KMS-11 (cell line): Measurements from ENCODE around the gene CA11.

ENCODE experiments used
- H2AFZ ChIP-seq: fragments of 200-600 bp; sonication (generic); 2 replicates; pipeline ENCODE4 v1.6.1; 2016; ENCODE audit warnings: antibody characterized with exemption, mixed run types, low read depth
- H3K27ac ChIP-seq: fragments of 200-600 bp; sonication (generic); 2 replicates; pipeline ENCODE4 v1.6.1; 2016; ENCODE audit warnings: mild to moderate bottlenecking, mixed run types
- H3K27me3 ChIP-seq: fragments of 200-600 bp; sonication (generic); 2 replicates; pipeline ENCODE4 v1.6.1; 2017; ENCODE audit warnings: mild to moderate bottlenecking, low read depth, mixed run types, moderate library complexity; ENCODE audit not compliant: insufficient read depth
- H3K36me3 ChIP-seq: fragments of 200-600 bp; sonication (generic); 2 replicates; pipeline ENCODE4 v1.6.1; 2017; ENCODE audit warnings: mild to moderate bottlenecking, mixed run types; ENCODE audit not compliant: insufficient read depth
- H3K4me1 ChIP-seq: fragments of 200-600 bp; sonication (generic); 2 replicates; pipeline ENCODE4 v1.6.1; 2016; ENCODE audit warnings: mild to moderate bottlenecking, low read depth, mixed run types; ENCODE audit not compliant: poor library complexity, severe bottlenecking
- H3K4me2 ChIP-seq: fragments of 200-600 bp; sonication (generic); 2 replicates; pipeline ENCODE4 v1.7.0; 2016; ENCODE audit warnings: mild to moderate bottlenecking, mixed run types
- H3K4me3 ChIP-seq: fragments of 200-600 bp; sonication (generic); IDR thresholded peaks from 2 replicates; pipeline ENCODE4 v1.6.1; 2017; ENCODE audit warnings: low read depth, low read length, mixed read lengths; ENCODE audit not compliant: insufficient read depth
- H3K79me2 ChIP-seq: fragments of 200-600 bp; sonication (generic); 2 replicates; pipeline ENCODE4 v1.6.1; 2016; ENCODE audit warnings: low read depth, mixed run types; ENCODE audit not compliant: insufficient read depth
- H3K9ac ChIP-seq: fragments of 200-600 bp; sonication (generic); 2 replicates; pipeline ENCODE4 v1.6.1; 2016; ENCODE audit warnings: mild to moderate bottlenecking, mixed run types
- H4K20me1 ChIP-seq: fragments of 200-600 bp; sonication (generic); 2 replicates; pipeline ENCODE4 v1.6.1; 2016; ENCODE audit warnings: mild to moderate bottlenecking, mixed run types; ENCODE audit not compliant: insufficient read depth
- TF ChIP-seq, protein P1 (sequence below): fragments of 200-600 bp; sonication (generic); conservative IDR thresholded peaks from 2 replicates; pipeline ENCODE4 v1.6.1; 2017; ENCODE audit warnings: low read depth, mild to moderate bottlenecking, antibody characterized with exemption, low read length, moderate library complexity, mixed read lengths

Gene CA11

DNA sequence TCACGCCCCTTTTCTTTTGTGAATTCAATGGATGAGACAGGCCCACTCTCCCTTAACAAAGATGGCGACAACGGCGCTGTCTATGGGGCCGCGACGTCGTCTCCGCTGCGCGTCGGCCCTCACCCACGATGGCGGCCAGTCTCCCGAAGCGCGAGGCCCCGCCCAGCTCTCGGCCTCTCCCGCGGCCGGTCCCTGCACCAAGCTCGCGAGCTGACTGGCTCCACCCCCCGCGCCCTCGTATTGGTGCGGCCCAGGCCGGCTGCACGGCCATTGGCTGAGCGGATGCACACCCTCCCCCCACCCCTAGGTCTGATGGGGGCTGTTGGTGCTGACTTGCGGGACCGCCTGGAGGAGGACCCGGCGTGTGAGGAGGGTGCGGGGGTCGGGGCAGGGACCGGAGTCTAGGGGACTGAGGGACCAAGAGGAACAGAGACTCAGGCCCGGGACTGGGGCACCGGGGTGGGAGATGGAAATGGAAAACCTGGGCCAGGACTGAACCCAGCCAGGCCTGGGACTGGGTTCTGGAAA lies 21.9 kb downstream of the CA11 start:
- TF ChIP-seq, protein P1, sequence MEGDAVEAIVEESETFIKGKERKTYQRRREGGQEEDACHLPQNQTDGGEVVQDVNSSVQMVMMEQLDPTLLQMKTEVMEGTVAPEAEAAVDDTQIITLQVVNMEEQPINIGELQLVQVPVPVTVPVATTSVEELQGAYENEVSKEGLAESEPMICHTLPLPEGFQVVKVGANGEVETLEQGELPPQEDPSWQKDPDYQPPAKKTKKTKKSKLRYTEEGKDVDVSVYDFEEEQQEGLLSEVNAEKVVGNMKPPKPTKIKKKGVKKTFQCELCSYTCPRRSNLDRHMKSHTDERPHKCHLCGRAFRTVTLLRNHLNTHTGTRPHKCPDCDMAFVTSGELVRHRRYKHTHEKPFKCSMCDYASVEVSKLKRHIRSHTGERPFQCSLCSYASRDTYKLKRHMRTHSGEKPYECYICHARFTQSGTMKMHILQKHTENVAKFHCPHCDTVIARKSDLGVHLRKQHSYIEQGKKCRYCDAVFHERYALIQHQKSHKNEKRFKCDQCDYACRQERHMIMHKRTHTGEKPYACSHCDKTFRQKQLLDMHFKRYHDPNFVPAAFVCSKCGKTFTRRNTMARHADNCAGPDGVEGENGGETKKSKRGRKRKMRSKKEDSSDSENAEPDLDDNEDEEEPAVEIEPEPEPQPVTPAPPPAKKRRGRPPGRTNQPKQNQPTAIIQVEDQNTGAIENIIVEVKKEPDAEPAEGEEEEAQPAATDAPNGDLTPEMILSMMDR, result no peak
- Histone ChIP-seq H3K27ac (peak overlapping the region; percentile 38; the same call in 1 of the 2 replicates), H3K36me3 (no peaks in the 10 kb centered on the region), H3K4me3 (peak overlapping the region; percentile 56), H3K4me2 (peak overlapping the region; percentile 95), H2AFZ (peak overlapping the region; percentile 78), H3K9ac (peak overlapping the region; percentile 43; the same call in 1 of the 2 replicates), H4K20me1 (no peaks in the 10 kb centered on the region), H3K27me3 (no peaks in the 10 kb centered on the region), H3K79me2 (peaks cover 14% of the 10 kb centered on the region; the same call in 1 of the 2 replicates), H3K4me1 (peaks cover 42% of the 10 kb centered on the region)

DNA sequence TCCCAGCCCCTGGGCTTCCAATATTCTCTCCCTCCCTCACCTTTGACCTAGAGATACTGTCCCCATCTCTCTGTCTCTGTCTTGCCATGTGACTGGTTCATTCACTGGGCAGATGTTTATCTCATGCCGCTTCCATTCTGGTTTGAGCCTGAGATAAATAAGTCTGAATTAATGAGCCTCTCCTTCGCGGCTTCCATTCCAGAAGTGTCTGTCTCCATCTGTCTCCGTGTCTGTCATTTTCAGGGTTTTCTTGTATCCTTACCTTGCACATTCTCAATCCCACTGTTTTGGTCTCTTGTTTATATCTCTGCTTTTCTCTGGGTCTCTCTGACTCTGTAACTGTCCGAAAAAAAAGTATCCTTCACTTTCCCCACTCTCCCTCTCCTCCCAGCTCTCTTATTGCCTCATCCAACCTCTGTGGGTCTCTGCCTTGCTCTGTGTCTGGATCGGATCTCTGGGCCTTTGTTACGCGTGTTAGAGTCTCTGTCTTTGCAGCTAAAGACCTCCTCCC lies 22.4 kb downstream of the CA11 start:
- peaks cover 17% of the 10 kb centered on the region for H3K79me2 ChIP-seq
- H2AFZ ChIP-seq, result peak overlapping the region; percentile 78
- peak overlapping the region; percentile 12; the same call in 1 of the 2 replicates for H3K9ac ChIP-seq
- no peaks in the 10 kb centered on the region for H3K36me3 ChIP-seq
- H3K27ac ChIP-seq, result peak overlapping the region; percentile 38; the same call in 1 of the 2 replicates
- H4K20me1 ChIP-seq, result no peaks in the 10 kb centered on the region
- no peaks in the 10 kb centered on the region for H3K27me3 ChIP-seq
- H3K4me2 ChIP-seq, result peak overlapping the region; percentile 87
- H3K4me1 ChIP-seq, result peaks cover 42% of the 10 kb centered on the region
- TF ChIP-seq, protein P1, result no peak
- H3K4me3 ChIP-seq, result peak overlapping the region; percentile 56

DNA sequence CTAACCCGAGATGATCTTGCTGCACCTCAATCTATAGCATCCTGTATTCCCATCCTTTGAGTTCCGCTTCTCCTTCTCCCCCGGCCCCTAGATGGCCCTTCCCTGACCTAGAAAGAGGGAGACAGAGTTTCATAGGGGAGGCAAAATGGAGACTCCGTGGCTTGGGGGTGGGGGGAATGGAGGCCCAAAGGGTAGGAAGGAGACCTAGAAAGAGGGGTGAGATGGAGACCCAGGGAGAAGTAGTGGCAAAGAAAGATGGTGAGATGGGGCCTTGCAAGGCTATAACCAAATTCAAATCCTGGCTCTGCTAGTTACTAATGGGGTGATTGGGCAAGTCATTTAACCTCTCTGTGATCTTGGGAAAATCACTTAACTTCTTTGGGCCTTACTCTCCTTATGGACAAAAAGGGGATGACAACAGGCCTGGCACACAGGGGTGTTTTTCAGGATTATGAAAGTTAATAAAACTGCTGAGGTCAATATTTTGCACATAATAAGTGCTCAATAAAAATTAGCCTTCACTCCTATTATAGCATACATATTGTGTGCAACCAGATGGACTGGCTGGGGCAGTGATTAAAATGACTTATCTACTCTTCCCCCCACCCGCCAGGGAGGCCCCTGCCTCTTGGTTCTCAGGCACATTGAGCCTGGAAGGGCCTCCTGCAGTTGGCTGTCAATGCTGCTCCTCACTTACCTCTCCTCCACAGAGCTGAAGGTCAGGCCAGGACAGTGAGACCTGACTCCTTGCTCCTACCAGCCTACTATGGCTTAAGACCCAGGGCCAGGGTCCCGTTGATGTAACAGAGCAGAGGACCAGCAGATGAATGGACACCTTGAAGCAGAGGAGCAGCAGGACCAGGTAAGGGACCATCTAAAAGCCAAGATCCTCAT lies 26.0 kb downstream of the CA11 start:
- H3K27ac ChIP-seq, result peak overlapping the region; percentile 66

More for the DNA sequence above, 26.0 kb downstream of the CA11 start:
- H3K27me3 ChIP-seq, result no peaks in the 10 kb centered on the region
- H4K20me1 ChIP-seq, result peaks cover 23% of the 10 kb centered on the region
- H3K79me2 ChIP-seq, result peaks cover 36% of the 10 kb centered on the region
- H3K4me3 ChIP-seq, result no peak overlapping the region
- H3K36me3 ChIP-seq, result peaks cover 10% of the 10 kb centered on the region; the same call in 1 of the 2 replicates
- peak overlapping the region; percentile 94 for H3K9ac ChIP-seq
- peak overlapping the region; percentile 62 for H3K4me2 ChIP-seq
- peak overlapping the region; percentile 65 for H2AFZ ChIP-seq
- TF ChIP-seq, protein P1, result peak; percentile 20
- H3K4me1 ChIP-seq, result peaks cover 32% of the 10 kb centered on the region
